ENCODE results near the gene SPRING1. TPM values are rescaled to one million over a fixed set of nuclear protein-coding genes. Genes with fewer than 3 reads are reported as not detected.

Gene SPRING1, protein sequence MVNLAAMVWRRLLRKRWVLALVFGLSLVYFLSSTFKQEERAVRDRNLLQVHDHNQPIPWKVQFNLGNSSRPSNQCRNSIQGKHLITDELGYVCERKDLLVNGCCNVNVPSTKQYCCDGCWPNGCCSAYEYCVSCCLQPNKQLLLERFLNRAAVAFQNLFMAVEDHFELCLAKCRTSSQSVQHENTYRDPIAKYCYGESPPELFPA
- total RNA-seq, result 10 to 100 TPM; 14.8 to 33.9 (median 27.0) TPM
- polyA plus RNA-seq, result 10 to 100 TPM in 2 of 3 donors, 1 to 10 TPM in 1; 9.7 to 14.4 (median 13.2) TPM
- long read RNA-seq, donor 1, full-length matches to known transcripts, result 9 of 9 reads
- long read RNA-seq, donor 1, partial matches to known transcripts, result 0 of 9 reads
- long read RNA-seq, donor 1, other reads (novel, unspliced or antisense), result 0 of 9 reads
- long read RNA-seq, donor 2, full-length matches to known transcripts, result 6 of 6 reads
- long read RNA-seq, donor 2, partial matches to known transcripts, result 0 of 6 reads
- long read RNA-seq, donor 2, other reads (novel, unspliced or antisense), result 0 of 6 reads
- long read RNA-seq, donor 3, full-length matches to known transcripts, result 10 of 10 reads
- long read RNA-seq, donor 3, partial matches to known transcripts, result 0 of 10 reads
- long read RNA-seq, donor 3, other reads (novel, unspliced or antisense), result 0 of 10 reads
- long read RNA-seq, donor 4, partial matches to known transcripts, result 0 of 11 reads
- long read RNA-seq, donor 4, other reads (novel, unspliced or antisense), result 11 of 11 reads
- long read RNA-seq, donor 5, full-length matches to known transcripts, result 42 of 48 reads
- long read RNA-seq, donor 5, partial matches to known transcripts, result 0 of 48 reads
- long read RNA-seq, donor 5, other reads (novel, unspliced or antisense), result 6 of 48 reads
- long read RNA-seq, donor 6, partial matches to known transcripts, result 0 of 1 reads
- long read RNA-seq, donor 6, other reads (novel, unspliced or antisense), result 1 of 1 reads
- long read RNA-seq, donor 7, result 0 reads
- long read RNA-seq, donor 8, full-length matches to known transcripts, result 11 of 11 reads
- long read RNA-seq, donor 8, partial matches to known transcripts, result 0 of 11 reads
- long read RNA-seq, donor 8, other reads (novel, unspliced or antisense), result 0 of 11 reads
- long read RNA-seq, donor 9, full-length matches to known transcripts, result 3 of 3 reads
- long read RNA-seq, donor 9, partial matches to known transcripts, result 0 of 3 reads
- long read RNA-seq, donor 9, other reads (novel, unspliced or antisense), result 0 of 3 reads
- long read RNA-seq, donor 10, full-length matches to known transcripts, result 5 of 21 reads
- long read RNA-seq, donor 10, partial matches to known transcripts, result 16 of 21 reads
- long read RNA-seq, donor 10, other reads (novel, unspliced or antisense), result 0 of 21 reads

DNA sequence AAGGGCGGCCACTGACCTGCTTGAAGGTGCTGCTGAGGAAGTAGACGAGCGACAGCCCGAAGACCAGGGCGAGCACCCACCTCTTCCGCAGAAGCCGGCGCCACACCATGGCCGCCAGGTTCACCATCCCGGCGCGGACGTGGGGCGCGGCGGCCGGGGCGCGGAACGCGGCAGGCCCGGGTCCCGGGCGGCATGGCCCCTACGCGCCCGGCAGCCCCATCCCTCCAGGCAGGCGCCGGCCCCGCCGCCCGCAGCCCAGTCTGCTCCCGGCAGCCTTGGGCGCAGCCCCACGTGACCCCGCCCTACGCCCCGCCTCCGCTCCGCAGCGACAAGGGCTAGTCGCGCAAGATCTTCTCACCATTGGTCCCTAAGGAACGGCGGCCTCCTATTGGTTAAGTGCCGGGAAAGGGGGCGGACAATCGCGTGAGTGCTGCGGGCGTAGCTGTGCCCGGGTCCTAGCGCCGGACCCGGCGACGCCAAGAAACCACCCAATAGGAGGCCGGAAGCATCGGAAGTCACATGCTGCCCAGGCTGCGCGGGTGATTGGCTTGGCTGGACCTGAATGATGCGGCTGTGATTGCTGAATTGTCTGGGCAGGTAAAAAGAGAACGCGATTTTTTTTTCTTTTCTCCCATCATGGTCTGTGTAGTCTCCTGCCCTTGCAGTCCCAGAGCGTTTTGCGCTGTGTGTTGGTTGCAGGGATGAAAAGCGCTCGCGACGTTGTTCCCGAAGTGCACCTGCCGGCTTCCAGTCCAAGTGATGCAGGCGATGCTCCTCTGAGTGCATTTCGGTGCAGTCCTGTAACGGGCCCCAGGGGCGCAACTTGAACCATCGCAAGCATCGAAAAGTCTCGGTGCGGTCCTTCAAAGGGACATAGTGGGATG, at the start of gene SPRING1, which contains the start of gene RNFT2:
Gene SPRING1, minus strand, starts transcription at position 296 of the 884 bp plus-strand sequence. Its CDS starts 169 bp downstream, at position 127.
Gene RNFT2, plus strand, starts transcription at position 542 of the 884 bp plus-strand sequence. CDS start 2,183 bp downstream, outside the sequence.
- 0 to 1% (median 1%) methylated on average over 29 to 80 of the region's 80 CpGs for WGBS, 4 donors
- TF ChIP-seq, protein P1, sequence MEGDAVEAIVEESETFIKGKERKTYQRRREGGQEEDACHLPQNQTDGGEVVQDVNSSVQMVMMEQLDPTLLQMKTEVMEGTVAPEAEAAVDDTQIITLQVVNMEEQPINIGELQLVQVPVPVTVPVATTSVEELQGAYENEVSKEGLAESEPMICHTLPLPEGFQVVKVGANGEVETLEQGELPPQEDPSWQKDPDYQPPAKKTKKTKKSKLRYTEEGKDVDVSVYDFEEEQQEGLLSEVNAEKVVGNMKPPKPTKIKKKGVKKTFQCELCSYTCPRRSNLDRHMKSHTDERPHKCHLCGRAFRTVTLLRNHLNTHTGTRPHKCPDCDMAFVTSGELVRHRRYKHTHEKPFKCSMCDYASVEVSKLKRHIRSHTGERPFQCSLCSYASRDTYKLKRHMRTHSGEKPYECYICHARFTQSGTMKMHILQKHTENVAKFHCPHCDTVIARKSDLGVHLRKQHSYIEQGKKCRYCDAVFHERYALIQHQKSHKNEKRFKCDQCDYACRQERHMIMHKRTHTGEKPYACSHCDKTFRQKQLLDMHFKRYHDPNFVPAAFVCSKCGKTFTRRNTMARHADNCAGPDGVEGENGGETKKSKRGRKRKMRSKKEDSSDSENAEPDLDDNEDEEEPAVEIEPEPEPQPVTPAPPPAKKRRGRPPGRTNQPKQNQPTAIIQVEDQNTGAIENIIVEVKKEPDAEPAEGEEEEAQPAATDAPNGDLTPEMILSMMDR (IDR thresholded peaks at IDR 0.05), result peak in 2 of 6 experiments; percentile 15 to 29
- peak; percentile 87 to 94 for TF ChIP-seq POLR2A (IDR thresholded peaks at IDR 0.05)

DNA sequence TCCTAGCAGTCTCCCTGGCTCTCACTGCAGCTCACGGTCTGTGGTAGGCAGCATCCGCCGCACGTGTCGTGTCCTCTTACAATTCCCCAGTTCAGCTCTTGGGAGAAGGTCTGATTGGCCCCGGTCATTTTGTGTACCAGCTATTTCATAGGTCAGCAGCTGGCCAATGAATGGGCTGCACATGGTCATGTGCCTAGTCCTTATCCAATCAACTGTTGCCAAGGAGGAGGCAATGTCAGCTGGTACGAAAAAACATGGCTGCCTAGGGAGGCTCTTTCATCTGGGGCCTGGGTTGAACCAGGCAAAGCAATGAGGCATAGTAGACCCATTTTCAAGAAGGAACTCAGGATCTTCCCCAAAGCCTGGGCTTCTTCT, 46.4 kb upstream of the SPRING1 start:
- Histone ChIP-seq H3K4me1 (replicated peaks in 1 of 2) (no peaks in the 10 kb centered on the region), H3K36me3 (replicated peaks in 1 of 2) (no peaks in the 10 kb centered on the region), H3K4me3 (no peak overlapping the region), H3K27me3 (no peaks in the 10 kb centered on the region), H3K9me3 (replicated peaks in 1 of 3) (no peaks in the 10 kb centered on the region), H3K27ac (no peak overlapping the region)
- no peak for DNase-seq
- intact Hi-C loops (cut with DNase I), result no loop called here
- WGBS, 4 donors, result 91 to 97% (median 96%) methylated on average over 6 to 7 of the region's 7 CpGs
- TF ChIP-seq, protein P1 (IDR thresholded peaks at IDR 0.05), result no peak
- TF ChIP-seq POLR2A (IDR thresholded peaks at IDR 0.05), result no peak

More for the DNA sequence above, at the start of gene SPRING1, which contains the start of gene RNFT2:
- no peaks in the 10 kb centered on the region for H3K9me3 ChIP-seq (replicated peaks in 1 of 3)
- no peaks in the 10 kb centered on the region for H3K27me3 ChIP-seq
- intact Hi-C loops (cut with DNase I), result no loop called here
- H3K4me3 ChIP-seq, result peak within 1 kb of the TSS; percentile 39 to 98 (median 75)
- peaks cover 0 to 19% of the 10 kb centered on the region in 2 donors for H3K4me1 ChIP-seq (replicated peaks in 1 of 2)
- H3K36me3 ChIP-seq (replicated peaks in 1 of 2), result peaks cover 0 to 12% of the 10 kb centered on the region in 2 donors
- peak; percentile 99 to 100 (median 99) for DNase-seq
- H3K27ac ChIP-seq, result peak within 1 kb of the TSS in 3 of 5 donors; percentile 51 to 92 (median 57)

DNA sequence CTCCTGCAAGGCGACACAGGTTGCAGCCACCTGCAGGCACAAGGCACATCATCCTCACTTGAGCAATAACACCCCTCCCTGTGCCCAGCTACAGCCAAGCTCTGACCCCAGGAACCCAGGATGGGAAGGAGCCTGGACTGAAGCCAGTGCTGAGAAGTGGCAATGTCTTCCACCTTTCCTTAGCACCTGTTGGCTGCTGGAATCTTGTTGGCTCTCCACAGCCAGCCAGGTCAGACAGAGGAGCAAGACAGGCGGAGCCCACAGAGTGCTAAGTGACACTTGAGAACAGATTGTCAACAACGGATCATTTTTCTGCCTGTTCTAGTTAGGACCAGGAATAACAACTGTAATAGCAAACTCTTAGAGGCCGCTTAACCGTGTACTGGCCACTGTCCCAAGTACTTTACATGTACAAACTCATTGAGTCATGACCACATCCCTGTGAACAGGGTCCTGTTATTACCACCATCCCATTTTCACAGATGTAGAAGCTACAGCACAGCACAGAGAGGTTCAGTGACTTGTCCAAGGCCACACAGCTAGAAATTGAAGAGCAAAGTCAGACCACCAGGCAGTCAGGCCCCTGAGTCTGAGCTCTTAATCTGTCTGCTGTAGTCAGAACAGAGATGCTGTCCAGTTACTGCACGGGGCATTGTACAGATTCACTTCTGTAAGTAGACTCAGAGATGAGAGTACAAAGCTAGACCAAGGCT, 45.8 kb upstream of the SPRING1 start:
- Histone ChIP-seq H3K27me3 (no peaks in the 10 kb centered on the region), H3K27ac (no peak overlapping the region)
- intact Hi-C loops (cut with DNase I), result no loop called here

More for the DNA sequence above, 45.8 kb upstream of the SPRING1 start:
- Histone ChIP-seq H3K4me3 (no peak overlapping the region), H3K9me3 (replicated peaks in 1 of 3) (no peaks in the 10 kb centered on the region), H3K36me3 (replicated peaks in 1 of 2) (no peaks in the 10 kb centered on the region), H3K4me1 (replicated peaks in 1 of 2) (no peaks in the 10 kb centered on the region)
- 88 to 95% (median 94%) methylated on average over 5 to 6 of the region's 6 CpGs for WGBS, 4 donors
- TF ChIP-seq, protein P1 (IDR thresholded peaks at IDR 0.05), result no peak
- TF ChIP-seq POLR2A (IDR thresholded peaks at IDR 0.05), result no peak
- no peak for DNase-seq
